ENCODE results near the gene CFAP46.

DNA sequence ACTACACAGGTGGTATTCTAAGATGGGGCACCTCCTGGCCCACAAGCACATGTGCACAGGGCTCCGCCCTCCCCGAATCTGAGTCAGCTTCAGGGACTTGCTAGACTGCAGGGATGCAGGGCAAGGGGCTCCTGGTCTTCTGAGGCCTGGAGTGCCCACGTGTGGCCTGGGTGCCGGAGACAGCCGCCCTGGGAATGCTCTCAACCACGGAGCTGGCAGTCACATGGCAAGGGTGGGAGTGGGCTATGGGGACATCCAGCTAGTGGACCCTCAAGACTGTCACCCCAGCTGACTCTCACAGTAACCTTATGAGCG lies 42.7 kb downstream of the CFAP46 start:
- TF ChIP-seq, protein P1, sequence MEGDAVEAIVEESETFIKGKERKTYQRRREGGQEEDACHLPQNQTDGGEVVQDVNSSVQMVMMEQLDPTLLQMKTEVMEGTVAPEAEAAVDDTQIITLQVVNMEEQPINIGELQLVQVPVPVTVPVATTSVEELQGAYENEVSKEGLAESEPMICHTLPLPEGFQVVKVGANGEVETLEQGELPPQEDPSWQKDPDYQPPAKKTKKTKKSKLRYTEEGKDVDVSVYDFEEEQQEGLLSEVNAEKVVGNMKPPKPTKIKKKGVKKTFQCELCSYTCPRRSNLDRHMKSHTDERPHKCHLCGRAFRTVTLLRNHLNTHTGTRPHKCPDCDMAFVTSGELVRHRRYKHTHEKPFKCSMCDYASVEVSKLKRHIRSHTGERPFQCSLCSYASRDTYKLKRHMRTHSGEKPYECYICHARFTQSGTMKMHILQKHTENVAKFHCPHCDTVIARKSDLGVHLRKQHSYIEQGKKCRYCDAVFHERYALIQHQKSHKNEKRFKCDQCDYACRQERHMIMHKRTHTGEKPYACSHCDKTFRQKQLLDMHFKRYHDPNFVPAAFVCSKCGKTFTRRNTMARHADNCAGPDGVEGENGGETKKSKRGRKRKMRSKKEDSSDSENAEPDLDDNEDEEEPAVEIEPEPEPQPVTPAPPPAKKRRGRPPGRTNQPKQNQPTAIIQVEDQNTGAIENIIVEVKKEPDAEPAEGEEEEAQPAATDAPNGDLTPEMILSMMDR (IDR thresholded peaks at IDR 0.05; ENCODE audit: control extremely low read depth in 1 of 3, insufficient read depth in 1 of 3, low read depth in 1 of 3, low read length in 3 of 3): no peak
- TF ChIP-seq POLR2AphosphoS5 (IDR thresholded peaks at IDR 0.05; ENCODE audit: low read depth, low read length): no peak
- no peak for TF ChIP-seq CBX8 (IDR thresholded peaks at IDR 0.05; ENCODE audit: borderline replicate concordance, low read depth, low read length)
- TF ChIP-seq RAD21 (IDR thresholded peaks at IDR 0.05 in 1 of 2, conservative IDR thresholded peaks at IDR 0.05 in 1 of 2; ENCODE audit: low read depth in 2 of 2, low read length in 2 of 2): no peak
- TF ChIP-seq, protein P2, sequence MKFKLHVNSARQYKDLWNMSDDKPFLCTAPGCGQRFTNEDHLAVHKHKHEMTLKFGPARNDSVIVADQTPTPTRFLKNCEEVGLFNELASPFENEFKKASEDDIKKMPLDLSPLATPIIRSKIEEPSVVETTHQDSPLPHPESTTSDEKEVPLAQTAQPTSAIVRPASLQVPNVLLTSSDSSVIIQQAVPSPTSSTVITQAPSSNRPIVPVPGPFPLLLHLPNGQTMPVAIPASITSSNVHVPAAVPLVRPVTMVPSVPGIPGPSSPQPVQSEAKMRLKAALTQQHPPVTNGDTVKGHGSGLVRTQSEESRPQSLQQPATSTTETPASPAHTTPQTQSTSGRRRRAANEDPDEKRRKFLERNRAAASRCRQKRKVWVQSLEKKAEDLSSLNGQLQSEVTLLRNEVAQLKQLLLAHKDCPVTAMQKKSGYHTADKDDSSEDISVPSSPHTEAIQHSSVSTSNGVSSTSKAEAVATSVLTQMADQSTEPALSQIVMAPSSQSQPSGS (IDR thresholded peaks at IDR 0.05; ENCODE audit: low read length): no peak
- no peak for TF ChIP-seq RFX5 (IDR thresholded peaks at IDR 0.05; ENCODE audit: borderline replicate concordance, low read depth, low read length)
- no peak for TF ChIP-seq POLR2A (IDR thresholded peaks at IDR 0.05; ENCODE audit: control extremely low read depth in 1 of 2, low read depth in 2 of 2, low read length in 2 of 2)
- TF ChIP-seq EZH2 (IDR thresholded peaks at IDR 0.05; ENCODE audit: low read depth, low read length, severe bottlenecking): no peak
- no peak for TF ChIP-seq EP300 (IDR thresholded peaks at IDR 0.05; ENCODE audit: borderline replicate concordance in 1 of 2, low read depth in 2 of 2, low read length in 2 of 2)
